Central memory CD8-positive, alpha-beta T cell (primary cell): ENCODE data around the gene EPGN.
"Not testable (repeated sequence)": the region's sequence is repeated elsewhere in the genome, so short reads cannot be mapped to it uniquely, and the experiment has no call there.

Experiments used
- ATAC-seq: fragments of 150-1000 bp; cut with Tn5 transposase; replicated peaks from 2 replicates; pipeline ENCODE4 v1.10.0; 2022; ENCODE audit warnings: mild to moderate bottlenecking, moderate FRiP score, moderate number of reproducible peaks; ENCODE audit not compliant: poor library complexity, severe bottlenecking; ENCODE audit errors: extremely low read depth
- DNase-seq, 2 donors: peaks; one replicate each; pipeline ENCODE4 v3.0.0; 2021; ENCODE audit warnings: low spot score in 2 of 2
- H3K27ac Mint-ChIP-seq: one replicate; pipeline ENCODE4 v1.8.0; 2022; ENCODE audit warnings: low read depth, mild to moderate bottlenecking, moderate library complexity, mixed read lengths
- H3K27me3 Mint-ChIP-seq: one replicate; pipeline ENCODE4 v1.8.0; 2022; ENCODE audit warnings: mixed read lengths
- H3K36me3 Mint-ChIP-seq: one replicate; pipeline ENCODE4 v1.8.0; 2022; ENCODE audit warnings: mild to moderate bottlenecking, moderate library complexity, mixed read lengths; ENCODE audit not compliant: insufficient read depth
- H3K4me1 Mint-ChIP-seq: one replicate; pipeline ENCODE4 v1.8.0; 2022; ENCODE audit warnings: mixed read lengths
- H3K4me3 Mint-ChIP-seq: one replicate; pipeline ENCODE4 v1.8.0; 2022; ENCODE audit warnings: mild to moderate bottlenecking, moderate library complexity, mixed read lengths
- H3K9me3 Mint-ChIP-seq: one replicate; pipeline ENCODE4 v1.8.0; 2022; ENCODE audit warnings: mixed read lengths

EPGN gene

GRCh38 chr4:74329307-74329706, 21.0 kb downstream of the EPGN start:
- DNase-seq, result no peak
- ATAC-seq, result no peak
- Mint-ChIP-seq H3K4me1 (no peaks in the 10 kb centered on the region), H3K9me3 (no peaks in the 10 kb centered on the region), H3K36me3 (no peaks in the 10 kb centered on the region), H3K27ac (no peak overlapping the region), H3K27me3 (peaks cover 41% of the 10 kb centered on the region), H3K4me3 (no peak overlapping the region)

GRCh38 chr4:74330295-74330750, 22.1 kb downstream of the EPGN start:
- DNase-seq (no peak), ATAC-seq (no peak)
- Mint-ChIP-seq H3K4me1 (no peaks in the 10 kb centered on the region), H3K36me3 (no peaks in the 10 kb centered on the region), H3K9me3 (no peaks in the 10 kb centered on the region), H3K4me3 (no peak overlapping the region), H3K27me3 (peaks cover 39% of the 10 kb centered on the region), H3K27ac (no peak overlapping the region)

- Mint-ChIP-seq H3K4me1 (no peaks in the 10 kb centered on the region), H3K36me3 (no peaks in the 10 kb centered on the region)
- no peak for DNase-seq
Measured at GRCh38 chr4:74331252-74331651, 23.0 kb downstream of the EPGN start.

GRCh38 chr4:74331944-74332343, 23.7 kb downstream of the EPGN start:
- Mint-ChIP-seq H3K36me3 (no peaks in the 10 kb centered on the region), H3K27ac (no peak overlapping the region), H3K4me1 (no peaks in the 10 kb centered on the region), H3K9me3 (no peaks in the 10 kb centered on the region), H3K4me3 (no peak overlapping the region), H3K27me3 (peaks cover 36% of the 10 kb centered on the region)
- DNase-seq, result no peak
- ATAC-seq, result no peak

More at GRCh38 chr4:74331252-74331651, 23.0 kb downstream of the EPGN start:
- peaks cover 39% of the 10 kb centered on the region for H3K27me3 Mint-ChIP-seq
- no peak overlapping the region for H3K4me3 Mint-ChIP-seq
- H3K9me3 Mint-ChIP-seq, result no peaks in the 10 kb centered on the region
- no peak for ATAC-seq
- no peak overlapping the region for H3K27ac Mint-ChIP-seq

- Mint-ChIP-seq H3K36me3 (no peaks in the 10 kb centered on the region), H3K9me3 (no peaks in the 10 kb centered on the region), H3K27me3 (peaks cover 23% of the 10 kb centered on the region), H3K4me1 (no peaks in the 10 kb centered on the region), H3K4me3 (no peak overlapping the region), H3K27ac (no peak overlapping the region)
- no peak for ATAC-seq
- DNase-seq, result no peak
Measured at GRCh38 chr4:74334636-74335035, 26.4 kb downstream of the EPGN start.

- Mint-ChIP-seq H3K27me3 (peaks cover 30% of the 10 kb centered on the region), H3K36me3 (no peaks in the 10 kb centered on the region), H3K27ac (no peak overlapping the region), H3K4me1 (no peaks in the 10 kb centered on the region), H3K4me3 (no peak overlapping the region), H3K9me3 (no peaks in the 10 kb centered on the region)
- DNase-seq (no peak), ATAC-seq (no peak)
Measured at GRCh38 chr4:74335341-74336021, 27.2 kb downstream of the EPGN start.

- Mint-ChIP-seq H3K27me3 (peaks cover 37% of the 10 kb centered on the region), H3K36me3 (no peaks in the 10 kb centered on the region), H3K27ac (no peak overlapping the region), H3K4me1 (no peaks in the 10 kb centered on the region), H3K9me3 (no peaks in the 10 kb centered on the region), H3K4me3 (no peak overlapping the region)
- no peak for ATAC-seq
- DNase-seq, result no peak
Measured at GRCh38 chr4:74338792-74339333, 30.6 kb downstream of the EPGN start.

GRCh38 chr4:74339501-74339900, 31.2 kb downstream of the EPGN start:
- no peak for ATAC-seq
- no peak overlapping the region for H3K27ac Mint-ChIP-seq
- no peaks in the 10 kb centered on the region for H3K4me1 Mint-ChIP-seq
- H3K36me3 Mint-ChIP-seq, result no peaks in the 10 kb centered on the region
- H3K9me3 Mint-ChIP-seq, result peaks cover 2% of the 10 kb centered on the region
- DNase-seq, result no peak
- H3K4me3 Mint-ChIP-seq, result no peak overlapping the region
- peaks cover 41% of the 10 kb centered on the region for H3K27me3 Mint-ChIP-seq

GRCh38 chr4:74340421-74340820, 32.2 kb downstream of the EPGN start:
- H3K27ac Mint-ChIP-seq, H3K4me1 Mint-ChIP-seq, ATAC-seq, DNase-seq, H3K36me3 Mint-ChIP-seq, H3K4me3 Mint-ChIP-seq: not testable (repeated sequence)
- Mint-ChIP-seq H3K27me3 (peaks cover 50% of the 10 kb centered on the region), H3K9me3 (peaks cover 11% of the 10 kb centered on the region)

- Mint-ChIP-seq H3K9me3 (peaks cover 12% of the 10 kb centered on the region), H3K27ac (no peak overlapping the region), H3K4me3 (no peak overlapping the region), H3K27me3 (peaks cover 73% of the 10 kb centered on the region), H3K4me1 (no peaks in the 10 kb centered on the region), H3K36me3 (no peaks in the 10 kb centered on the region)
- DNase-seq (no peak), ATAC-seq (no peak)
Measured at GRCh38 chr4:74344031-74344430, 35.8 kb downstream of the EPGN start.

- H3K27me3 Mint-ChIP-seq, result peaks cover 21% of the 10 kb centered on the region
- DNase-seq (no peak), ATAC-seq (no peak)
- no peaks in the 10 kb centered on the region for H3K36me3 Mint-ChIP-seq
- no peak overlapping the region for H3K4me3 Mint-ChIP-seq
- H3K27ac Mint-ChIP-seq, result no peak overlapping the region
- H3K9me3 Mint-ChIP-seq, result no peaks in the 10 kb centered on the region
- no peaks in the 10 kb centered on the region for H3K4me1 Mint-ChIP-seq
Measured at GRCh38 chr4:74353858-74354257, 45.6 kb downstream of the EPGN start.

GRCh38 chr4:74357965-74358364, 49.7 kb downstream of the EPGN start:
- Mint-ChIP-seq H3K27ac (no peak overlapping the region), H3K4me3 (no peak overlapping the region), H3K36me3 (no peaks in the 10 kb centered on the region), H3K27me3 (peaks cover 36% of the 10 kb centered on the region), H3K9me3 (no peaks in the 10 kb centered on the region), H3K4me1 (no peaks in the 10 kb centered on the region)
- no peak for DNase-seq
- no peak for ATAC-seq

- Mint-ChIP-seq H3K27ac (no peak overlapping the region), H3K36me3 (no peaks in the 10 kb centered on the region), H3K27me3 (peaks cover 47% of the 10 kb centered on the region), H3K4me3 (no peak overlapping the region), H3K4me1 (peaks cover 14% of the 10 kb centered on the region), H3K9me3 (no peaks in the 10 kb centered on the region)
- ATAC-seq (no peak), DNase-seq (no peak)
Measured at GRCh38 chr4:74361671-74362070, 53.4 kb downstream of the EPGN start.
